Measurements from ENCODE around the gene CCT8.

Gene CCT8

DNA sequence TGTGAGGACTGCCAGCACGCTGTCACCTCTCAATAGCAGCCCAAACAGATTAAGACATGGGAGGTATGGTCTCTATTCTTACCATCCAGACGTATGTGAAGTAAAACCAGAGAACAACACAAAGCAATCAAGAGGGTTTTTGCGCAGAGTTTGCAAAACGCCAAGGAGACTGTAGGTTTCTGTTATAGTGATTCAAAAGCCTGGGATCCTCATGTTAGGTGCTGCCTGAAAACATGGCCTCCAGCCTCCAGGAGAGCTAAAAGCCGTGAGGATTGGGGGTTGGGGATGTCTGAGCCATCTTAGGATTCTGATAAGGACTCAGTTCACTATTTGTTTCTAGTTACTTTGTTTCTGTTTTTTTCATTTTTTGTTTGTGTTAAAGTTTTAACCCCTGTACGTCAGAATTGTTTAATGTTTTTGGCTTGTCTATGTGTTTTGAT, 4.2 kb upstream of the CCT8 start:
- DNase-seq = no peak

- DNase-seq = peak; percentile 34 to 50 (median 38)
Measured at GRCh38 chr21:29076731-29077640, 3.5 kb upstream of the CCT8 start.

DNA sequence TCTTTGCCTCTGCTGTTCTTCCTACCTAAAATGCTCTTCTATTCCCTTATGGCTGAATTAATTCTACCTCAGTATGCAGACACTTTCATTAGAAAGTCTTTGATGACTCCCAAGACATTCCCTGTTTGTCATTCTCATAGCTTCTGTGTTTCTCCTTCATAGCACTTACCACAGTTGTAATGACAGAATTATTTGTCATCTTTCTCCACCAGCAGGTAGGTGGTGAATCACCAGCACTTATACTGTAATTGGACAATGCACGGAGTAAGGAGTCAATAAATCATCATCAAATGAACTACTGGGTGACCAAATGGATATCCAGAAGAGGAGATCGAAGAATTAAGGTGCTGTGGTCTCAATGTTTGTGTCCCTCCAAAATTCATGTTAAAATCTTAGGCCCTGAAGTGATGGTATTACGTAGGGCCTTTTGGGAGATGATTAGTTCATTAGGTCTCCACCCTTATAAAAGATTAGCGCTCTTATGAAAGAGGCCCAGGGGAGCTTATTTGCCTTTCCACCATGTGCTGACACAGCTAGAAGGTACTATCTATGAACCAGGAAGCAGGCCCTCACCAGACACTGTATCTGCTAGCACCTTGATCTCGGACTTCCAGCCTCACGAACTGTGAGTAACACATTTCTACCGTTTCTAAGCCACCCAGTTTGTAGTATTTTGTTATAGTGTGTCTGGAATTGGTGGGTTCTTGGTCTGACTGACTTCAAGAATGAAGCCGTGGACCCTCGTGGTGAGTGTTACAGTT, 2.4 kb upstream of the CCT8 start:
- no peak for DNase-seq

DNA sequence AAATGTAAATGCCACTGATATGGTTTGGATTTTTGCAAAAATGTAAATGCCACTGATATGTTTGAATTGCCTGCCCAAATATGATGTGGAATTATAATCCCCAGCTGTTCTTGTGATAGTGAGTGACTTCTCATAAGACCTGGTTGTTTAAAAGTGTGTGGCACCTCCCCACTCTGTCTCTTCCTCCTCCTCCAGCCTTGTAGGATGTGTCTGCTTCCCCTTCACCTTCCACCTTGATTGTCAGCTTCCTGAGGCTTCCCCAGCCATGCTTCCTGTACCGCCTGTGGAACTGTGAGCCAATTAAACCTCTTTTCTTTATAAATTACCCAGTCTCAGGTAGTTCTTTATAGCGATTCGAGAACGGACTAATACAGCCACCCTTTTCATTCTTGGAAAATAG, 1.3 kb upstream of the CCT8 start:
- DNase-seq = no peak

GRCh38 chr21:29074007-29074376, 544 bp upstream of the CCT8 start:
- no peak for DNase-seq

DNA sequence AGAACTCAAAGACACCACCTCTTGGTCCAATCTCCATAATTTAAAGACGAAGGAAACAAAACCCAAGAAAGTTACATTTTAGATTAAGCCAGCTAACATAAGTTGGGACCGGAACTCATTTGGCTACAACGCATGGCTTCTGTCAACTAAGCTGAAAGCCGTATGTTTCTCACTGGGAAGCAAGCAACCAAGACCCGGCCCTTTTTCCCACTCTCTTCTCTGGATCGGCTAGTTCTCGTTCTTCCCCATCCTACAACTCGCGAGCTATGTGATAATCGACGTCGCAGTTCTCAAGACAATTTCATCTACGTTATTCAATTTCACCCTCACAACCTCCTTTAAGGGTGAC, 601 bp downstream of the CCT8 start:
- no peak for DNase-seq

DNA sequence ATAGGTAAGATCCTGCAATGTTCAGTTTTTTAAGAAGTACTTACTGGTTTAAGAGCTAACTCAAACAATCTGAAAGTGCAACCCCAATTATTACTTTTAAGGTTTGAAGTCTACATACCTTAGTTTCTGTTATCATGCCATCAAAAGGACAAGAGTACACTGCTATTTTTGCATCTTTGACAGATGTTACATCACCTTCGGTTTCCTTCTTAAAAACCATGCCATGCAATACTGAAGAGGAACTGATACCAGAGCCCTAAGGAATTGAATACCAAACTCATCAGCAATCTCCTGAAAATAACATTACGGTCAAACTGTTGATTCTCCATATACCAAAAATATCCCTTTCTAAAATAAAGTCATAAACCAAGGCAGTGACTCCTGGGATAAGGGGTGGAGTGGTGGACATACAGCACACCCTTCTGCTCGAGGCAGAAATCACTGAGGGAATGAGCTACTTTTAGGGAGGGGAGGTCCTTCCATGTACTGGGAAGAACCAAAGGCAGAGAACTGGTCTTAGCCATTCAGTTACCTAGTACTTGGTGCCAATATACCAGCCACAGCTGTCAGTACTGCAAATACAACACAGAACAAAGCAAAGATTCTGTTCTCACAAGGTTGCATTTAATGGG, 8.5 kb downstream of the CCT8 start:
- DNase-seq = no peak

DNA sequence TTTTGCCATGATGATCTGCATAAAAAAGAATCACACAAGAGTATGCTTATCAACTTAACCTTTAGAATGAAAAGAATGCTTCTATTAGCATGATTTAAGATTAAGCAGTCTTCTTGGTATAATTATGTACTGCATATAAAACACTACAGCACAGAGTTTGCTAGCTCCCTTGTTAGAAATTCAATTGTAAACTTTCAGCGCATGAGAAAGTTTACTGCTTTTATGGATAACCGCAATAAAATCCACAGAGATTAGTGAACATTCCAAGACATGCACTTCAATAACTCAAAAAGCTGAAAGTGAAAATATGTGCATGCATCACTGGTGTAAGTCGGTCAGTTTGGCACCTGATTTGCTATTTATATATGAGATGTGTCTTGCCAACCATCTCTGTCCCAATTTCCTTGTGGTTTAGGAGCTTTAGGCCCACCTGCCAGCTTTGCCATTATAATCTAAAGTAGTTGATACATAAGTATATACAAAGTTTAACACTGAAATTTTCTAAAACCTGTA, 16.9 kb downstream of the CCT8 start:
- DNase-seq = no peak

- no peak for DNase-seq
Measured at GRCh38 chr21:29056005-29056404, 17.4 kb downstream of the CCT8 start.

GRCh38 chr21:29055080-29055479, 18.4 kb downstream of the CCT8 start:
- DNase-seq = no peak

- DNase-seq = no peak
Measured at GRCh38 chr21:29053656-29054055, 19.8 kb downstream of the CCT8 start.

- DNase-seq = no peak
Measured at GRCh38 chr21:29053011-29053553, 20.4 kb downstream of the CCT8 start.

DNA sequence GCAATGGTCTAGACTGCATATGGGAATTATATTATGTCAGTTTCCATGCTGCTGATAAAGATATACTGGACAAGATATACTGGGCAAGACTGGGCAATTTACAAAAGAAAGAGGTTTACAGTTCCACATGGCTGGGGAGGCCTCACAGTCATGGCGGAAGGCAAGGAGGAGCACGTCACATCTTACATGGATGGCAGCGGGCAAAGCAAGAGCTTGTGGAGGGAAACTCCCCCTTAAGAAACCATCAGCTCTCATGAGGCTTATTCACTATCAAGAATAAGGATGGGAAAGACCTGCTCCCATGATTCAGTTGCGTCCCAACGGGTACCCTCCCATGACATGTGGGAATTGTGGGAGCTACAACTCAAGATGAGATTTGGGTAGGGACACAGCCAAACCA, 21.2 kb downstream of the CCT8 start:
- DNase-seq = no peak

DNA sequence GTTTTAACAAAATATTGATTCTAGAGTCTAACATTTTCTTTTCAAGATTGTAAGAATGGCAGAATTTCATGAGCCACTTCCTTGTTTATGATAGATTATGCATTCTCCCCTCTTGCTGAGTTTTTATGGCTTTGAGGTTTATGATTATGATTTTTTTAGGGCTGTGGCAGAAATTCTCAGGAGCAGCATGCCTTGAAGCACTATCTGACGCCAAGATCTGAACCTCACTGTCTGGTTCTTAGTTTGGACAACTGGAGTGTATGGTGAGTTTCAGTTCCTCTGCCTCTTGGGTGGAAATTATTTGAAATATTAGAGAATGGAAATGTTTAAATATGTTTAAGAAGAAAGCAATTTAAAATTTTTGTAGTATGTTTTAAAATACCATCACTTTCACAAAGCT, 38.8 kb downstream of the CCT8 start:
- DNase-seq = no peak

DNA sequence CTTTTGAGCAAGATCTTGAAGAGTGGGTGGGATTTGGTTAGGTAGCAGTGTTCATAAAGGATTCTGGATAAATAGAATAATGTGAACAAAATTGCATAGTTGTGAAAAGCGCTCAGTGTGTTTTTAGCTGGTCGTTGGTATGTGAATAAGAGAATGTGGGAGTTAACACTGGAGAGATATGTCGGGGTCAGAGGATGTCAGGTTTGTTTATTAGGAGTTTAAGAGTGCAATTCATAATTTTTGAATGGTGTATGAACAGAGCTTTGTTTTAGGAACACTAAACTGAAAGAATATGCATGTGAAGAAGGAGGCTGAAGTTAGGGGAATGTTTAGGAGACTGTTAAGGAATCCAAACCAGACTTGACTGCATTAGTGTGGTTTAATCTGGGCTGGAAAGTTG, 39.6 kb downstream of the CCT8 start:
- no peak for DNase-seq

GRCh38 chr21:29033301-29033700, 40.1 kb downstream of the CCT8 start:
- no peak for DNase-seq

DNA sequence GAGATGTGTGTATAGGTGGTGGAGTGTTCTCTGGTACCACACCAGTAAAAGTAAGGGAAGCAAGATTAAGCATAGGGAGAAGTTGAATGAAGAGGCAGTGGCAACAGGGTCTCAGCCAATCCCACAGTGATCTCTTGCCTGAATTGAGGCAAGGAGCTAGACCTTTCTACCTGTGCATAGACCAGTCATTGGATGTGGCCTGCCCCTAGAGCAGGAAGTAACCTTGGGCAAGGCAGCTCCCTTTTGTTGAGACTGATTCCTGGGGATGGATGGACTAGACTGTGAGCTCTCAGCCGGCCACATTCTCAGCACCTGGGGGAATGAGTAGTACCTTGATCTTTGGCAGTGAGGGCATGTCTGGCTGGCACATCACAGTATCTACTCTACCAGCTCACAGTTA, 42.5 kb downstream of the CCT8 start:
- DNase-seq = no peak

DNA sequence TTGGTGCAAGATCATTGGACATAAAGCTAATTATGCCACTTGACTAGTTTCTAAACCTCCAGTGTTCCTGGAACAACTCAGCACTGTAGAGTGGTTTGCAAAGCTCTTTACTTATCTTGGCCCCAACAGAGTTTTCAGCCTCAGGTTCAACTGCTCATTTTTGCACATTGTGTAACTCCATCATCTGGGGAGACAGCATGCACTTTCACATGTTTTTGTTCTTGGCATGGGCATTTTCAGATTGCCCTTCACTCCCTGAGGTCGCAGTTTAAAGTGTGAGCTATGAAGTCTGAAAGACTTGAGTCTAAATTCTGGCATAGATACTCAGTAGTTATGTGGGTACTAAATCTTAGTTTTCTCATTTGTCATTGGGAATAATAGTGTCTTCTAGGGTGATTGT, 43.9 kb downstream of the CCT8 start:
- DNase-seq = no peak

GRCh38 chr21:29025328-29025713, 48.1 kb downstream of the CCT8 start:
- no peak for DNase-seq

- peak; percentile 84 to 94 (median 90) for DNase-seq
Measured at GRCh38 chr21:29024474-29025327, 48.7 kb downstream of the CCT8 start, which contains the start of gene USP16. USP16 (plus strand) TSS chr21:29024668; CDS start chr21:29027914, 3,246 bp downstream.

GRCh38 chr21:29022166-29022565, 51.3 kb downstream of the CCT8 start:
- DNase-seq = no peak

GRCh38 chr21:29018540-29018939, 54.9 kb downstream of the CCT8 start:
- DNase-seq = no peak
